GM23338 (cell line): ENCODE results near the gene CLEC1A. TPM values are rescaled to one million over a fixed set of nuclear protein-coding genes. Genes with fewer than 3 reads are reported as not detected.

ENCODE experiments used
- ATAC-seq: fragments of 200-7000 bp; cut with Tn5 transposase; 3 replicates; pipeline ENCODE4 v1.9.1; 2020
- DNase-seq: peaks from one replicate; pipeline ENCODE4 v3.0.0-alpha.2; 2015; ENCODE audit warnings: low spot score
- H2AFZ ChIP-seq: fragments of 200-600 bp; sonication (generic); 2 replicates; pipeline ENCODE4 v1.8.0; 2016; ENCODE audit warnings: antibody characterized with exemption, mild to moderate bottlenecking, moderate library complexity
- H3F3A ChIP-seq: fragments of 200-600 bp; sonication (generic); replicated peaks from 2 replicates; pipeline ENCODE4 v1.8.0; 2017; ENCODE audit warnings: antibody characterized with exemption, mixed run types, low read depth
- H3K27ac ChIP-seq: fragments of 200-600 bp; sonication (generic); 2 replicates; pipeline ENCODE4 v1.6.1; 2016; ENCODE audit warnings: low read depth
- H3K27me3 ChIP-seq: fragments of 200-600 bp; sonication (generic); 2 replicates; pipeline ENCODE4 v1.8.0; 2016; ENCODE audit warnings: mild to moderate bottlenecking, mixed run types, moderate library complexity; ENCODE audit not compliant: insufficient read depth
- H3K36me3 ChIP-seq: fragments of 200-600 bp; sonication (generic); 2 replicates; pipeline ENCODE4 v1.8.0; 2016; ENCODE audit warnings: mild to moderate bottlenecking; ENCODE audit not compliant: insufficient read depth
- H3K4me1 ChIP-seq: fragments of 200-600 bp; sonication (generic); 2 replicates; pipeline ENCODE4 v1.8.0; 2016; ENCODE audit warnings: mild to moderate bottlenecking, moderate library complexity; ENCODE audit not compliant: insufficient read depth
- H3K4me2 ChIP-seq: fragments of 200-600 bp; sonication (generic); 2 replicates; pipeline ENCODE4 v1.7.1; 2017; ENCODE audit warnings: mixed run types
- H3K4me3 ChIP-seq: fragments of 200-600 bp; sonication (generic); 2 replicates; pipeline ENCODE4 v1.6.1; 2016; ENCODE audit warnings: mixed run types
- H3K79me2 ChIP-seq: fragments of 200-600 bp; sonication (generic); replicated peaks from 2 replicates; pipeline ENCODE4 v1.8.0; 2017; ENCODE audit warnings: mild to moderate bottlenecking; ENCODE audit not compliant: insufficient read depth
- H3K9me2 ChIP-seq: fragments of 200-600 bp; sonication (generic); 2 replicates; pipeline ENCODE4 v1.8.0; 2017; ENCODE audit not compliant: insufficient read depth
- H4K20me1 ChIP-seq: fragments of 200-600 bp; sonication (generic); replicated peaks from 2 replicates; pipeline ENCODE4 v1.8.0; 2017; ENCODE audit warnings: mild to moderate bottlenecking; ENCODE audit not compliant: insufficient read depth
- H3K27ac Mint-ChIP-seq: 2 replicates; pipeline ENCODE4 v1.8.0; 2020; ENCODE audit warnings: inconsistent platforms, mild to moderate bottlenecking, moderate library complexity, mixed read lengths
- H3K27me3 Mint-ChIP-seq: 3 replicates; pipeline ENCODE4 v1.8.0; 2022; ENCODE audit warnings: low read depth, mild to moderate bottlenecking, moderate library complexity, mixed read lengths, inconsistent platforms; ENCODE audit not compliant: insufficient read depth, poor library complexity
- H3K36me3 Mint-ChIP-seq: 3 replicates; pipeline ENCODE4 v1.8.0; 2021; ENCODE audit warnings: low read depth, mild to moderate bottlenecking, inconsistent platforms, moderate library complexity, mixed read lengths
- H3K4me1 Mint-ChIP-seq: 3 replicates; pipeline ENCODE4 v1.8.0; 2020; ENCODE audit warnings: mild to moderate bottlenecking, inconsistent platforms, mixed read lengths
- H3K4me3 Mint-ChIP-seq: 3 replicates; pipeline ENCODE4 v1.8.0; 2021; ENCODE audit warnings: moderate library complexity, mild to moderate bottlenecking, inconsistent platforms, mixed read lengths
- H3K9me3 Mint-ChIP-seq: 3 replicates; pipeline ENCODE4 v1.8.0; 2020; ENCODE audit warnings: moderate library complexity, mild to moderate bottlenecking, inconsistent platforms, mixed read lengths
- CREB1 ChIP-seq: fragments of 250-450 bp; sonication (Bioruptor Pico); IDR thresholded peaks from 2 replicates; pipeline ENCODE4 v1.5.0; 2020; ENCODE audit warnings: low read depth, mild to moderate bottlenecking, moderate library complexity
- EZH2 ChIP-seq: fragments of 200-600 bp; sonication (generic); IDR thresholded peaks from one replicate; pipeline ENCODE4 v1.8.0; 2017; ENCODE audit warnings: antibody characterized with exemption, mild to moderate bottlenecking, low read depth; ENCODE audit not compliant: unreplicated experiment
- JUNB ChIP-seq: IDR thresholded peaks from one replicate; pipeline ENCODE4 v1.6.1; 2016; ENCODE audit warnings: antibody characterized with exemption; ENCODE audit not compliant: unreplicated experiment
- NANOG ChIP-seq: IDR thresholded peaks from 2 replicates; pipeline ENCODE4 v1.6.1; 2016; ENCODE audit warnings: antibody characterized with exemption, borderline replicate concordance
- POLR2AphosphoS5 ChIP-seq: IDR thresholded peaks from 2 replicates; pipeline ENCODE4 v1.6.1; 2016; ENCODE audit warnings: antibody characterized with exemption, low read depth
- STAT1 ChIP-seq: IDR thresholded peaks from one replicate; pipeline ENCODE4 v1.6.1; 2016; ENCODE audit warnings: antibody characterized with exemption; ENCODE audit not compliant: unreplicated experiment
- ZNF114 ChIP-seq: fragments of 250-450 bp; sonication (Bioruptor Pico); IDR thresholded peaks from 2 replicates; pipeline ENCODE4 v1.5.0; 2020; ENCODE audit warnings: mild to moderate bottlenecking, moderate library complexity
- ZNF331 ChIP-seq: fragments of 250-450 bp; sonication (Bioruptor Pico); IDR thresholded peaks from 2 replicates; pipeline ENCODE4 v1.5.0; 2020; ENCODE audit warnings: low read depth, mild to moderate bottlenecking, moderate library complexity
- polyA plus RNA-seq: library from polyadenylated mRNA; unstranded; fragments of >200 nt; fragmentation: Nextera tagmentation; extraction: Ambion mirVana; gene quantifications from 2 replicates; pipeline ENCODE4 v1.2.1, GENCODE V29; 2016
- total RNA-seq: library from RNA; depleted of rRNA; stranded (reverse); fragments of >200 nt; shearing (Covaris generic); gene quantifications from 2 replicates; pipeline ENCODE4 v1.2.3, GENCODE V29; 2014
- TF ChIP-seq, protein P1 (sequence below): IDR thresholded peaks from 2 replicates; pipeline ENCODE4 v1.6.1; 2016; ENCODE audit warnings: antibody characterized with exemption
- TF ChIP-seq, protein P2 (sequence below): fragments of 250-450 bp; sonication (Bioruptor Pico); IDR thresholded peaks from 2 replicates; pipeline ENCODE4 v1.5.0; 2020; ENCODE audit warnings: mild to moderate bottlenecking, moderate library complexity

CLEC1A gene
- total and polyA plus RNA-seq, 2 experiments from 2014 or later: 1.1 TPM; not detected in 1

DNA sequence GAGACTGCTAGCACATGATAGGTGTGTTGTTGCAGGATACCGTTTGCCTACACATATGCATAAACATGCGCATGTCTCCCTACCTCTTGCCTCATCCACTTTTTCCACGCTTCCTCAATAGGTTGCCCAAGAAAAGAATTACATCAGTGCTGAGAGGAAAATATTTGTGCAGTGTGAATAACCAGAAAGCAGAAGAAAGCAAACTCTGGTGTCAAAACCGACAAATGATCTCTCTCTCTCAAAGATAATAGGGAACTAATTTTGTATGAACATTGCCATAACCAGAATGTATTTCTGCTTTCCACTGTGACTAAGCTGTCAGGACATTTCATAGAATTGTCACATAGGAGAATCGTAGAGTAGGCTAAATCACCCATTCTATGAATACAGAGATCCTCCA is 29.9 kb upstream of the CLEC1A start:
- H3K27ac ChIP-seq: no peak overlapping the region
- H4K20me1 ChIP-seq: no peaks in the 10 kb centered on the region
- H2AFZ ChIP-seq: no peak overlapping the region
- H3K27me3 ChIP-seq: no peaks in the 10 kb centered on the region
- DNase-seq (no peak), ATAC-seq (no peak)
- TF ChIP-seq JUNB: no peak
- TF ChIP-seq NANOG: no peak
- TF ChIP-seq STAT1: no peak
- no peak for TF ChIP-seq ZNF331 (CRISPR knock-in tag)
- TF ChIP-seq POLR2AphosphoS5: no peak
- no peaks in the 10 kb centered on the region for H3F3A ChIP-seq
- H3K9me3 Mint-ChIP-seq: no peaks in the 10 kb centered on the region
- H3K9me2 ChIP-seq: no peaks in the 10 kb centered on the region
- H3K36me3 Mint-ChIP-seq: no peaks in the 10 kb centered on the region
- H3K4me3 ChIP-seq: no peak overlapping the region
- H3K4me2 ChIP-seq: no peak overlapping the region
- H3K4me1 ChIP-seq: peaks cover 39% of the 10 kb centered on the region
- H3K36me3 ChIP-seq: no peaks in the 10 kb centered on the region
- peaks cover 34% of the 10 kb centered on the region for H3K4me1 Mint-ChIP-seq
- no peaks in the 10 kb centered on the region for H3K79me2 ChIP-seq
- H3K27ac Mint-ChIP-seq: peak overlapping the region; percentile 5; the same call in 1 of the 2 replicates
- H3K4me3 Mint-ChIP-seq: no peak overlapping the region
- no peaks in the 10 kb centered on the region for H3K27me3 Mint-ChIP-seq

DNA sequence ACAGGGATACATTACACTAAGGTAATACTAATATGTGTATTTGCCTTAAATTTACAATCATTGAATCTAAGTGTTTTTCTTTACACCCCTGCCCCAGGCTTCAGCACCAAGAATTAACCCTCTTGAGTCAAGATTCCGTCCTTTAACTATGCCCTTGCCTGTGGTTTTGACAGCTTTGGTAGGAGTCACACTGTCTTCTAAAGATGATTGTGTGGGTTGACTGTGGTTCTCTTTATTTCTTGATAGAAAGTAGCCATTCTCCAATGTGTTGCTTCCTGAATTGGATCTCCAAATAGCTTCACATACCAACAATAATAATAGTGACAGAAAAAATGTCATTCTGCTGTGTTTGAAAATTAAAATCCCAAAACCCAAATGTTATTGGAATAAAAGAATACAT is 27.6 kb upstream of the CLEC1A start:
- H3K79me2 ChIP-seq: no peaks in the 10 kb centered on the region
- H3K4me1 ChIP-seq: peaks cover 16% of the 10 kb centered on the region
- H3K27me3 ChIP-seq: no peaks in the 10 kb centered on the region
- Mint-ChIP-seq H3K27ac (no peak overlapping the region), H3K4me1 (peaks cover 18% of the 10 kb centered on the region), H3K27me3 (no peaks in the 10 kb centered on the region), H3K4me3 (no peak overlapping the region), H3K9me3 (no peaks in the 10 kb centered on the region), H3K36me3 (no peaks in the 10 kb centered on the region)
- TF ChIP-seq EZH2 (no peak), POLR2AphosphoS5 (no peak), CREB1 (CRISPR knock-in tag) (no peak), ZNF114 (no peak), JUNB (no peak), ZNF331 (CRISPR knock-in tag) (no peak)
- no peak for DNase-seq
- H3K4me2 ChIP-seq: no peak overlapping the region
- H3K36me3 ChIP-seq: no peaks in the 10 kb centered on the region
- no peak overlapping the region for H3K4me3 ChIP-seq
- no peak for ATAC-seq
- H3F3A ChIP-seq: no peaks in the 10 kb centered on the region
- H3K27ac ChIP-seq: no peak overlapping the region
- H3K9me2 ChIP-seq: no peaks in the 10 kb centered on the region
- no peaks in the 10 kb centered on the region for H4K20me1 ChIP-seq
- no peak overlapping the region for H2AFZ ChIP-seq

DNA sequence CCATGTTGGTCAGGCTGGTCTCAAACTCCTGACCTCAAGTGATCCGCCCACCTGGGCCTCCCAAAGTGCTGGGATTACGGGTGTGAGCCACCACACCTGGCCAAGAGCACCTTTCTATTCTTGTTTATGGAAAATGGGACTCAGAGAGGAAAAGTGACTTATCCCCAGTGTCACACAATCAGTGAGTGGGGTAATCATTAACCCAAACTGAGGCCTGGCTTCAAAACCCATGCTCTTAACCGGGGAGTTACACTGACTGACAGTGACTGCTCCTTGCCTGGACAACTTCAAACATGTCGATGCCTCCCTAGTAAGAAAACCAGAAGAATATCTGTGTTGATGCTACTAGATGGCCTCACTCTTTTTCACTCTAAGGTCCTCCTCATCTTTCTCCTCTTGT is 23.9 kb upstream of the CLEC1A start:
- H3K36me3 ChIP-seq: no peaks in the 10 kb centered on the region
- H3K4me1 ChIP-seq: no peaks in the 10 kb centered on the region
- H3K79me2 ChIP-seq: no peaks in the 10 kb centered on the region
- H3K9me2 ChIP-seq: no peaks in the 10 kb centered on the region
- H3K27ac ChIP-seq: no peak overlapping the region
- no peaks in the 10 kb centered on the region for H3K36me3 Mint-ChIP-seq
- no peaks in the 10 kb centered on the region for H3K4me1 Mint-ChIP-seq
- no peaks in the 10 kb centered on the region for H3F3A ChIP-seq
- no peak overlapping the region for H3K4me3 ChIP-seq
- H3K4me3 Mint-ChIP-seq: no peak overlapping the region
- no peak overlapping the region for H3K27ac Mint-ChIP-seq
- no peak overlapping the region for H3K4me2 ChIP-seq
- H3K27me3 ChIP-seq: no peaks in the 10 kb centered on the region
- H3K9me3 Mint-ChIP-seq: no peaks in the 10 kb centered on the region
- no peaks in the 10 kb centered on the region for H3K27me3 Mint-ChIP-seq
- no peak overlapping the region for H2AFZ ChIP-seq
- no peak for ATAC-seq
- H4K20me1 ChIP-seq: no peaks in the 10 kb centered on the region
- DNase-seq: no peak
- TF ChIP-seq, protein P1, sequence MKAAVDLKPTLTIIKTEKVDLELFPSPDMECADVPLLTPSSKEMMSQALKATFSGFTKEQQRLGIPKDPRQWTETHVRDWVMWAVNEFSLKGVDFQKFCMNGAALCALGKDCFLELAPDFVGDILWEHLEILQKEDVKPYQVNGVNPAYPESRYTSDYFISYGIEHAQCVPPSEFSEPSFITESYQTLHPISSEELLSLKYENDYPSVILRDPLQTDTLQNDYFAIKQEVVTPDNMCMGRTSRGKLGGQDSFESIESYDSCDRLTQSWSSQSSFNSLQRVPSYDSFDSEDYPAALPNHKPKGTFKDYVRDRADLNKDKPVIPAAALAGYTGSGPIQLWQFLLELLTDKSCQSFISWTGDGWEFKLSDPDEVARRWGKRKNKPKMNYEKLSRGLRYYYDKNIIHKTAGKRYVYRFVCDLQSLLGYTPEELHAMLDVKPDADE: no peak
- TF ChIP-seq STAT1: no peak
- TF ChIP-seq, protein P2, sequence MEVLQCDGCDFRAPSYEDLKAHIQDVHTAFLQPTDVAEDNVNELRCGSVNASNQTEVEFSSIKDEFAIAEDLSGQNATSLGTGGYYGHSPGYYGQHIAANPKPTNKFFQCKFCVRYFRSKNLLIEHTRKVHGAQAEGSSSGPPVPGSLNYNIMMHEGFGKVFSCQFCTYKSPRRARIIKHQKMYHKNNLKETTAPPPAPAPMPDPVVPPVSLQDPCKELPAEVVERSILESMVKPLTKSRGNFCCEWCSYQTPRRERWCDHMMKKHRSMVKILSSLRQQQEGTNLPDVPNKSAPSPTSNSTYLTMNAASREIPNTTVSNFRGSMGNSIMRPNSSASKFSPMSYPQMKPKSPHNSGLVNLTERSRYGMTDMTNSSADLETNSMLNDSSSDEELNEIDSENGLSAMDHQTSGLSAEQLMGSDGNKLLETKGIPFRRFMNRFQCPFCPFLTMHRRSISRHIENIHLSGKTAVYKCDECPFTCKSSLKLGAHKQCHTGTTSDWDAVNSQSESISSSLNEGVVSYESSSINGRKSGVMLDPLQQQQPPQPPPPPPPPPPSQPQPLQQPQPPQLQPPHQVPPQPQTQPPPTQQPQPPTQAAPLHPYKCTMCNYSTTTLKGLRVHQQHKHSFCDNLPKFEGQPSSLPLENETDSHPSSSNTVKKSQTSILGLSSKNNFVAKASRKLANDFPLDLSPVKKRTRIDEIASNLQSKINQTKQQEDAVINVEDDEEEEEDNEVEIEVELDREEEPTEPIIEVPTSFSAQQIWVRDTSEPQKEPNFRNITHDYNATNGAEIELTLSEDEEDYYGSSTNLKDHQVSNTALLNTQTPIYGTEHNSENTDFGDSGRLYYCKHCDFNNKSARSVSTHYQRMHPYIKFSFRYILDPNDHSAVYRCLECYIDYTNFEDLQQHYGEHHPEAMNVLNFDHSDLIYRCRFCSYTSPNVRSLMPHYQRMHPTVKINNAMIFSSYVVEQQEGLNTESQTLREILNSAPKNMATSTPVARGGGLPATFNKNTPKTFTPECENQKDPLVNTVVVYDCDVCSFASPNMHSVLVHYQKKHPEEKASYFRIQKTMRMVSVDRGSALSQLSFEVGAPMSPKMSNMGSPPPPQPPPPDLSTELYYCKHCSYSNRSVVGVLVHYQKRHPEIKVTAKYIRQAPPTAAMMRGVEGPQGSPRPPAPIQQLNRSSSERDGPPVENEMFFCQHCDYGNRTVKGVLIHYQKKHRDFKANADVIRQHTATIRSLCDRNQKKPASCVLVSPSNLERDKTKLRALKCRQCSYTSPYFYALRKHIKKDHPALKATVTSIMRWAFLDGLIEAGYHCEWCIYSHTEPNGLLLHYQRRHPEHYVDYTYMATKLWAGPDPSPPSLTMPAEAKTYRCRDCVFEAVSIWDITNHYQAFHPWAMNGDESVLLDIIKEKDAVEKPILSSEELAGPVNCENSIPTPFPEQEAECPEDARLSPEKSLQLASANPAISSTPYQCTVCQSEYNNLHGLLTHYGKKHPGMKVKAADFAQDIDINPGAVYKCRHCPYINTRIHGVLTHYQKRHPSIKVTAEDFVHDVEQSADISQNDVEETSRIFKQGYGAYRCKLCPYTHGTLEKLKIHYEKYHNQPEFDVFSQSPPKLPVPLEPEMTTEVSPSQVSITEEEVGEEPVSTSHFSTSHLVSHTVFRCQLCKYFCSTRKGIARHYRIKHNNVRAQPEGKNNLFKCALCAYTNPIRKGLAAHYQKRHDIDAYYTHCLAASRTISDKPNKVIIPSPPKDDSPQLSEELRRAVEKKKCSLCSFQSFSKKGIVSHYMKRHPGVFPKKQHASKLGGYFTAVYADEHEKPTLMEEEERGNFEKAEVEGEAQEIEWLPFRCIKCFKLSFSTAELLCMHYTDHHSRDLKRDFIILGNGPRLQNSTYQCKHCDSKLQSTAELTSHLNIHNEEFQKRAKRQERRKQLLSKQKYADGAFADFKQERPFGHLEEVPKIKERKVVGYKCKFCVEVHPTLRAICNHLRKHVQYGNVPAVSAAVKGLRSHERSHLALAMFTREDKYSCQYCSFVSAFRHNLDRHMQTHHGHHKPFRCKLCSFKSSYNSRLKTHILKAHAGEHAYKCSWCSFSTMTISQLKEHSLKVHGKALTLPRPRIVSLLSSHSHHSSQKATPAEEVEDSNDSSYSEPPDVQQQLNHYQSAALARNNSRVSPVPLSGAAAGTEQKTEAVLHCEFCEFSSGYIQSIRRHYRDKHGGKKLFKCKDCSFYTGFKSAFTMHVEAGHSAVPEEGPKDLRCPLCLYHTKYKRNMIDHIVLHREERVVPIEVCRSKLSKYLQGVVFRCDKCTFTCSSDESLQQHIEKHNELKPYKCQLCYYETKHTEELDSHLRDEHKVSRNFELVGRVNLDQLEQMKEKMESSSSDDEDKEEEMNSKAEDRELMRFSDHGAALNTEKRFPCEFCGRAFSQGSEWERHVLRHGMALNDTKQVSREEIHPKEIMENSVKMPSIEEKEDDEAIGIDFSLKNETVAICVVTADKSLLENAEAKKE: no peak
- TF ChIP-seq ZNF331 (CRISPR knock-in tag): no peak
- TF ChIP-seq EZH2: no peak
